PFSK-1 (cell line): Measurements from ENCODE around the gene GNAT2.

Experiments
- POLR2AphosphoS5 ChIP-seq: IDR thresholded peaks from 2 replicates; pipeline ENCODE4 v1.6.1; 2012; ENCODE audit warnings: low read depth, mild to moderate bottlenecking, control low read depth, low read length, moderate library complexity
- TAF1 ChIP-seq: IDR thresholded peaks from 2 replicates; pipeline ENCODE4 v1.6.1; 2012; ENCODE audit warnings: low read length, control low read depth, borderline replicate concordance; ENCODE audit not compliant: insufficient read depth

DNA sequence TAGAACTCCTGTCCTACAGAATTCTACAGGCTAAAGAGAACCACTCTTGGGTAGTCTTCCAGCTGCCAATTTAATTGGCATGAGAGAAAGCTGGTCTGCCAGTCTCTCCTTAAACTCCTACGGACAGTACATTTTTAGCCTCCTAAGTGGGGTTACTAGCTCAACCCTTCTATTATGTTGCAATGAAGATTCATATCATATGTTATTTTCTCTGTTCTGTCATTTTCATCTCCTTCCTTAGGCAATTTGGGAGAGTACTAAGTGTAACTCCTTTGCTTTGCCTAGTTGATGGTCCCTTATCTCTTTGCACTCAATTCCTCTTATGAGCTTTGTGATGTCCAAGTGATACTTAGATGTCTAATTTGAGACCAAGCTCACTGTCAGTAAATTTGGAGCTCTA lies 14.0 kb downstream of the GNAT2 start:
- TF ChIP-seq POLR2AphosphoS5 (no peak), TAF1 (no peak)
